CD4-positive, alpha-beta memory T cell (primary cell): Measurements from ENCODE around the gene ZNF658. TPM values are rescaled to one million over a fixed set of nuclear protein-coding genes. Genes with fewer than 3 reads are reported as not detected.

Source experiments
- polyA plus RNA-seq, 2 donors: library from polyadenylated mRNA; unstranded; fragments of 300-500 nt; fragmentation: Illumina TruSeq; gene quantifications; one replicate each; pipeline ENCODE4 v1.2.3, GENCODE V29; 2021
- total RNA-seq, 2 experiments: library from RNA; stranded (reverse); gene quantifications; one replicate each; pipeline ENCODE4 v1.2.3, GENCODE V29; 2021

The ZNF658 gene
- total and polyA plus RNA-seq, 4 experiments from 2014 or later: 1.3 to 11.1 (median 6.6) TPM

Other genes with a start within 250 kb of the ZNF658 start
- not detected for gene SPATA31A3, start 91.8 kb downstream of the ZNF658 start, total RNA-seq
- gene SPATA31A3, start 91.8 kb downstream of the ZNF658 start, polyA plus RNA-seq: not detected